DND-41 (cell line): ENCODE data around the gene BTBD16.

Experiments used
- CTCF ChIP-seq: IDR thresholded peaks from 2 replicates; pipeline ENCODE4 v1.5.1; 2012; ENCODE audit warnings: borderline replicate concordance, low read length, moderate library complexity, mild to moderate bottlenecking; ENCODE audit not compliant: poor library complexity, severe bottlenecking; ENCODE audit errors: extremely low read depth
- EZH2 ChIP-seq: IDR thresholded peaks from 3 replicates; pipeline ENCODE4 v1.6.1; 2012; ENCODE audit warnings: borderline replicate concordance, low read depth, mild to moderate bottlenecking, moderate library complexity, low read length, inconsistent platforms; ENCODE audit not compliant: severe bottlenecking

GRCh38 chr10:122336961-122337360 is 65.9 kb downstream of the BTBD16 start:
- TF ChIP-seq CTCF = no peak
- no peak for TF ChIP-seq EZH2
